ENCODE measurements around the gene PIAS3. TPM values are rescaled to one million over a fixed set of nuclear protein-coding genes. Genes with fewer than 3 reads are reported as not detected.
A peak's percentile ranks its signal among the peaks of the same experiment; 100 is the strongest.
"Not testable (repeated sequence)": the region's sequence is repeated elsewhere in the genome, so short reads cannot be mapped to it uniquely, and the experiment has no call there.

Gene PIAS3
- total RNA-seq, 2 donors from 2014 or later: 11.4 to 18.0 TPM

GRCh38 chr1:145827966-145828365 lies 30.9 kb downstream of the PIAS3 start:
- no peak for TF ChIP-seq CTCF (IDR thresholded peaks at IDR 0.05)
- Histone ChIP-seq H3K27ac (no peak overlapping the region), H3K36me3 (peaks cover 73% of the 10 kb centered on the region), H3K9me3 (no peaks in the 10 kb centered on the region), H3K4me3 (no peak overlapping the region), H3K27me3 (no peaks in the 10 kb centered on the region), H3K4me1 (peaks cover 0 to 14% of the 10 kb centered on the region in 2 donors)
- no peak for DNase-seq (ENCODE audit: low spot score)

- Histone ChIP-seq H3K27me3 (no peaks in the 10 kb centered on the region), H3K4me3 (no peak overlapping the region), H3K27ac (no peak overlapping the region), H3K9me3 (no peaks in the 10 kb centered on the region), H3K4me1 (peaks cover 0 to 14% of the 10 kb centered on the region in 2 donors), H3K36me3 (peaks cover 54% of the 10 kb centered on the region)
- no peak for TF ChIP-seq CTCF (IDR thresholded peaks at IDR 0.05)
- no peak for DNase-seq (ENCODE audit: low spot score)
Measured at GRCh38 chr1:145826030-145826429, 32.9 kb downstream of the PIAS3 start.

GRCh38 chr1:145824499-145824842 lies 34.4 kb downstream of the PIAS3 start:
- no peak for DNase-seq (ENCODE audit: low spot score)
- no peak for TF ChIP-seq CTCF (IDR thresholded peaks at IDR 0.05)
- Histone ChIP-seq H3K36me3 (peaks cover 38% of the 10 kb centered on the region), H3K4me1 (peaks cover 0 to 14% of the 10 kb centered on the region in 2 donors), H3K4me3 (peak overlapping the region; percentile 57 to 84), H3K27ac (peak overlapping the region; percentile 84 to 96), H3K9me3 (no peaks in the 10 kb centered on the region), H3K27me3 (no peaks in the 10 kb centered on the region)

GRCh38 chr1:145823565-145824498 lies 35.0 kb downstream of the PIAS3 start, which contains the start of the genes POLR3C and RNF115:
POLR3C (plus strand) TSS chr1:145824200; CDS start chr1:145825777, 1,577 bp downstream.
RNF115 (minus strand) TSS chr1:145824095; CDS start chr1:145823873, 222 bp downstream.
- H3K27me3 ChIP-seq: no peaks in the 10 kb centered on the region
- TF ChIP-seq CTCF (IDR thresholded peaks at IDR 0.05): no peak
- H3K4me1 ChIP-seq: peaks cover 0 to 14% of the 10 kb centered on the region in 2 donors
- peak; percentile 90 for DNase-seq (ENCODE audit: low spot score)
- peak within 1 kb of the TSS; percentile 84 to 96 for H3K27ac ChIP-seq
- peaks cover 32% of the 10 kb centered on the region for H3K36me3 ChIP-seq
- H3K4me3 ChIP-seq: peak within 1 kb of the TSS; percentile 57 to 84
- no peaks in the 10 kb centered on the region for H3K9me3 ChIP-seq

- not testable (repeated sequence) for H3K27me3 ChIP-seq; H3K4me3 ChIP-seq; DNase-seq (ENCODE audit: low spot score); H3K9me3 ChIP-seq
- peak overlapping the region in 1 of 2 donors; percentile 84 for H3K27ac ChIP-seq
- H3K36me3 ChIP-seq: peaks cover 22% of the 10 kb centered on the region
- peaks cover 0 to 14% of the 10 kb centered on the region in 2 donors for H3K4me1 ChIP-seq
Measured at GRCh38 chr1:145822779-145823331, 36.0 kb downstream of the PIAS3 start.

- not testable (repeated sequence) for H3K36me3 ChIP-seq; H3K4me1 ChIP-seq; H3K4me3 ChIP-seq; DNase-seq (ENCODE audit: low spot score); H3K27me3 ChIP-seq; H3K27ac ChIP-seq; H3K9me3 ChIP-seq
Measured at GRCh38 chr1:145818095-145818494, 40.8 kb downstream of the PIAS3 start.

GRCh38 chr1:145812977-145813810 lies 45.7 kb downstream of the PIAS3 start:
- not testable (repeated sequence) for H3K9me3 ChIP-seq; H3K27ac ChIP-seq; H3K27me3 ChIP-seq; H3K4me3 ChIP-seq; H3K36me3 ChIP-seq; H3K4me1 ChIP-seq; DNase-seq (ENCODE audit: low spot score)

All from right atrium auricular region (tissue), 2 donors.